Mesendoderm (in vitro differentiated cells): ENCODE results near the gene TTYH2.

Source experiments
- DNase-seq: peaks from one replicate; pipeline ENCODE4 v3.0.0; 2013
- H2AK5ac ChIP-seq: 2 replicates; pipeline ENCODE4 v1.6.1; 2013; ENCODE audit warnings: low read length, inconsistent platforms
- H2BK120ac ChIP-seq: 2 replicates; pipeline ENCODE4 v1.6.1; 2013; ENCODE audit warnings: low read depth, mild to moderate bottlenecking, low read length, moderate library complexity, mixed read lengths
- H2BK15ac ChIP-seq: replicated peaks from 2 replicates; pipeline ENCODE4 v1.6.1; 2013; ENCODE audit warnings: low read depth, mild to moderate bottlenecking, moderate library complexity
- H2BK5ac ChIP-seq: 2 replicates; pipeline ENCODE4 v1.6.1; 2013; ENCODE audit warnings: low read length, inconsistent platforms
- H3K18ac ChIP-seq: 2 replicates; pipeline ENCODE4 v1.6.1; 2013; ENCODE audit warnings: mild to moderate bottlenecking, low read length, mixed read lengths
- H3K23ac ChIP-seq: one replicate; pipeline ENCODE4 v1.6.1; 2013; ENCODE audit warnings: low read length
- H3K27ac ChIP-seq: 2 replicates; pipeline ENCODE4 v1.5.1; 2013; ENCODE audit warnings: low read depth, mild to moderate bottlenecking, inconsistent platforms, low read length, moderate library complexity
- H3K27me3 ChIP-seq: 2 replicates; pipeline ENCODE4 v1.6.1; 2013; ENCODE audit warnings: low read length, control low read depth, mild to moderate bottlenecking, inconsistent platforms; ENCODE audit not compliant: insufficient read depth, poor library complexity
- H3K36me3 ChIP-seq: 2 replicates; pipeline ENCODE4 v1.6.1; 2013; ENCODE audit warnings: low read length, inconsistent platforms; ENCODE audit not compliant: control insufficient read depth, insufficient read depth
- H3K4ac ChIP-seq: one replicate; pipeline ENCODE4 v1.6.1; 2013; ENCODE audit warnings: low read depth, mild to moderate bottlenecking, low read length, moderate library complexity
- H3K4me1 ChIP-seq: 2 replicates; pipeline ENCODE4 v1.6.1; 2013; ENCODE audit warnings: low read depth, low read length, inconsistent platforms; ENCODE audit not compliant: control insufficient read depth
- H3K4me2 ChIP-seq: 2 replicates; pipeline ENCODE4 v1.6.1; 2013; ENCODE audit warnings: low read length
- H3K4me3 ChIP-seq: 2 replicates; pipeline ENCODE4 v1.5.1; 2013; ENCODE audit warnings: mild to moderate bottlenecking, low read length
- H3K56ac ChIP-seq: one replicate; pipeline ENCODE4 v1.6.1; 2013; ENCODE audit warnings: low read length
- H3K79me1 ChIP-seq: 2 replicates; pipeline ENCODE4 v1.6.1; 2013; ENCODE audit warnings: low read length, inconsistent platforms
- H3K79me2 ChIP-seq: 2 replicates; pipeline ENCODE4 v1.6.1; 2013; ENCODE audit warnings: mild to moderate bottlenecking, low read length; ENCODE audit not compliant: control insufficient read depth, insufficient read depth
- H3K9ac ChIP-seq: 2 replicates; pipeline ENCODE4 v1.6.1; 2013; ENCODE audit warnings: low read length, inconsistent platforms
- H4K5ac ChIP-seq: one replicate; pipeline ENCODE4 v1.6.1; 2013; ENCODE audit warnings: low read length
- H4K8ac ChIP-seq: one replicate; pipeline ENCODE4 v1.6.1; 2013; ENCODE audit warnings: low read depth, mild to moderate bottlenecking, control low read depth, low read length, moderate library complexity
- WGBS: extraction: QIAGEN DNeasy Blood & Tissue Kit; methylation state at CpG from one replicate; pipeline ENCODE4 v1.1.7; 2013; ENCODE audit warnings: low lambda C conversion rate, missing lambda C conversion rate; ENCODE audit not compliant: insufficient coverage; ENCODE audit errors: extremely low coverage; 5-methylcytosine and 5-hydroxymethylcytosine counted together

Gene TTYH2

DNA sequence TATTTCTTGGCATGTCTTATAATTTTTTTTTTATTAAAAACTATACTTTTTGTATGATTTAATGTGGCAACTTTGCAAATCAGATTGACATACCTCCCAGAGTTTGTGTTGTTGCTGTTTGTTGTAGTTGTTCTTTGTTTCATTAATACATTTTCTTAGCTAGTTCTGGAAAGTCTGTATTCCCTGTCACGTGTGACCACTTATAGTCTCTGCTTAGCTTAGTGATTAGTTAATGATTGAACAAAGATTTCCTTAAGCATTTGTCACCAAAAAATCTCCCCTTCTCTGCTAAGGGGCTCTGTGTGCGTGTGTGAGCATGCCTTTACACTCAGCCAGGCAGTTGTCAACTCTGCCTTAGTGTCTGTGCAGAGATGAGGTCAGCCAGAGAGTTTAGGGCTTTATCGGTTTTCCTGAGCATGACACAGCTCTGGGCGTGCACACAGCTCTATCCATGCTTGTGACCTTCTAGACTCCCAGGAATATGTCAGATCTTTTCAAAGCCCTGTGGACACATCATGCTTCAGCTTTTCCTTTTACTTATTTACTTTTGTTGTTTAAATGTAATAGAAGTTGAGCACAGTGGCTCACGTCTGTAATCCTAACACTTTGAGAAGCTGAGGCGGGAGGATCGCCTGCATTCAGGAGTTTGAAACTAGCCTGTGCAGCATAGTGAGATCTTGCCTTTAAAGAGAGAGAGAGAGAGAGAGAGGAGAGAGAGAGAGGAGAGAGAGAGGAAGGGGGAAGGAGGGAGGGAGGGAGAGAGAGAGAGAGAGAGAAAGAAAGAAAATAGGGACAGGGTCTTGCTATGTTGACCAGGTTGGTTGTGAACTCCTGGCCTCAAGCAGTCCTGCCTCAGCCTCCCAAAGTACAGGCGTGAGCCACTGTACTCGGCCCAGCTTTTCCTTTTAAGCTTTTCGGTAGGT is 82.5 kb downstream of the TTYH2 start:
- no peak overlapping the region for H3K27ac ChIP-seq
- H3K4ac ChIP-seq, result no peak overlapping the region
- no CpG with 5 or more reads among the region's 10 CpGs for WGBS
- no peak overlapping the region for H2AK5ac ChIP-seq
- H3K36me3 ChIP-seq, result no peaks in the 10 kb centered on the region
- no peak overlapping the region for H4K5ac ChIP-seq
- no peaks in the 10 kb centered on the region for H3K4me1 ChIP-seq
- no peak overlapping the region for H3K18ac ChIP-seq
- no peaks in the 10 kb centered on the region for H3K79me2 ChIP-seq
- H4K8ac ChIP-seq, result no peak overlapping the region
- H3K27me3 ChIP-seq, result no peaks in the 10 kb centered on the region
- no peak overlapping the region for H2BK15ac ChIP-seq
- no peaks in the 10 kb centered on the region for H3K79me1 ChIP-seq
- no peak overlapping the region for H2BK5ac ChIP-seq
- H2BK120ac ChIP-seq, result no peak overlapping the region
- H3K9ac ChIP-seq, result no peak overlapping the region
- H3K4me2 ChIP-seq, result no peak overlapping the region
- no peak for DNase-seq
- H3K23ac ChIP-seq, result no peak overlapping the region
- H3K56ac ChIP-seq, result no peak overlapping the region
- H3K4me3 ChIP-seq, result no peak overlapping the region

DNA sequence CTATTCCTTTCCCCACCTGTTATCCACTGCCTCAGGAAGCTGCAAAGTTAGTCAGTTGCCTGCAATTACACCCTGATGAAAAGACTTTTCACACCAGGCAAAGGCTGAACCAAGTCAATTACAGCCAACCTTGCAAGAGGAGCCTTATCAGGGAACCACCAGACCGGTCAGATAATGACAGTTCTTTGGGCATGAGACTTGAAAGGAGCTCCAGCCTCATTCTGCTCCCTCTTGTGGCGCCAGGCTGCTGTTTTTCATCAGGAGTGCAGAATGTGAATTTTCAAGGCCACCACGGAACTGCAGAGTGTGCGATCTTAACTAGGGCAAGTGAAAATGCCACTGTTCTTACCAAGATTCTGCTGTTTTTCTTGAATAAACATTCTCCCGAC is 83.2 kb downstream of the TTYH2 start:
- Histone ChIP-seq H3K9ac (no peak overlapping the region), H2BK5ac (no peak overlapping the region), H3K4me3 (no peak overlapping the region), H4K5ac (no peak overlapping the region), H3K27ac (no peak overlapping the region), H3K4me1 (no peaks in the 10 kb centered on the region), H3K36me3 (no peaks in the 10 kb centered on the region), H3K79me2 (no peaks in the 10 kb centered on the region), H3K4me2 (no peak overlapping the region), H2BK120ac (no peak overlapping the region), H3K27me3 (no peaks in the 10 kb centered on the region), H3K4ac (no peak overlapping the region), H3K23ac (no peak overlapping the region), H3K56ac (no peak overlapping the region), H3K18ac (no peak overlapping the region), H2BK15ac (no peak overlapping the region), H4K8ac (no peak overlapping the region), H3K79me1 (no peaks in the 10 kb centered on the region), H2AK5ac (no peak overlapping the region)
- peak; percentile 94 for DNase-seq
- WGBS, result no CpG with 5 or more reads among the region's 5 CpGs

DNA sequence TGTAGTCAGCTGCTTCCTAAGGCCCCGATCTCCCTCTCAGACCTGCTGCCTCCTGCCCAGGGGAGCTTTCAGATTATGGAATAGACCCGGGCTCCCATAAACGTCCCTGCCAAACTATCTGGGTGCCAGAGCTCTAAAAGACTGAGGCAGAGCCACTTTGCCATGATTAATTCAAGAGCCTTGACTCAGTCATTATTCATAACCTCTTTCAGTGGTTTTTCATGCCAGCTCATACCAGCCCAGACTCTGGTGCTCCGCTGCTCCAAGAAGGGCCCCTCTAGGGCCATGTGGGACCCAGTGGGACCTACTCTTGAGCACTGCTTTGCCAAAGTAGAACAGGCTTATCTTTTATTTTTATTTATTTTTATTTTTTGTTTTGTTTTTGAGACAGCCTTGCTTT is 84.6 kb downstream of the TTYH2 start:
- Histone ChIP-seq H2BK5ac (no peak overlapping the region), H3K4me3 (no peak overlapping the region), H3K9ac (no peak overlapping the region), H3K79me1 (no peaks in the 10 kb centered on the region), H3K23ac (no peak overlapping the region), H3K79me2 (no peaks in the 10 kb centered on the region), H2BK15ac (no peak overlapping the region), H4K8ac (no peak overlapping the region), H2BK120ac (no peak overlapping the region), H3K4me2 (no peak overlapping the region), H2AK5ac (no peak overlapping the region), H3K27ac (no peak overlapping the region), H3K56ac (no peak overlapping the region), H3K18ac (no peak overlapping the region), H4K5ac (no peak overlapping the region), H3K27me3 (no peaks in the 10 kb centered on the region), H3K4me1 (no peaks in the 10 kb centered on the region), H3K4ac (no peak overlapping the region), H3K36me3 (no peaks in the 10 kb centered on the region)
- WGBS, result no CpG with 5 or more reads among the region's 4 CpGs
- DNase-seq, result no peak

DNA sequence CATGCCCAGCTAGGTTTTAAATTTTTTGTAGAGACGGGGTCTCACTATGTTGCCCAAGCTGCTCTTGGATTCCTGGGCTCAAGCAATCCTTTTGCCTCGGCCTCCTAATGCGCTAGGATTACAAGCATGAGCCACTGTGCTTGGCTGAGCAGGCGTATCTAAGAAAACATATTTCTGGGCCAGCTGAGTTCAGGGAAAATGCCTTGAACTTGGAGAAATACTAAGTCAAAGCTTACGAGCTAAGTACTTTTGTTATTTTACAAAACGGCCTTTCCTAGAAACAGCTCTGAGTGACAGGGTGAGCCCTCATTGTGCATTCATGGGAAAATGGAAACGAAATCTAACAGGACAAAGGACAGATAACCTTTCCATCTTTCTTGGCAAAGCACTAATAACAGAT is 85.4 kb downstream of the TTYH2 start:
- Histone ChIP-seq H3K79me2 (no peaks in the 10 kb centered on the region), H4K8ac (no peak overlapping the region), H2AK5ac (no peak overlapping the region), H3K27ac (no peak overlapping the region), H2BK15ac (no peak overlapping the region), H3K27me3 (no peaks in the 10 kb centered on the region), H3K4me1 (no peaks in the 10 kb centered on the region), H2BK5ac (no peak overlapping the region), H3K56ac (no peak overlapping the region), H4K5ac (no peak overlapping the region), H3K79me1 (no peaks in the 10 kb centered on the region), H3K18ac (no peak overlapping the region), H3K4me2 (no peak overlapping the region), H2BK120ac (no peak overlapping the region), H3K23ac (no peak overlapping the region), H3K4me3 (no peak overlapping the region), H3K36me3 (no peaks in the 10 kb centered on the region), H3K9ac (no peak overlapping the region), H3K4ac (no peak overlapping the region)
- DNase-seq, result no peak
- no CpG with 5 or more reads among the region's 7 CpGs for WGBS

DNA sequence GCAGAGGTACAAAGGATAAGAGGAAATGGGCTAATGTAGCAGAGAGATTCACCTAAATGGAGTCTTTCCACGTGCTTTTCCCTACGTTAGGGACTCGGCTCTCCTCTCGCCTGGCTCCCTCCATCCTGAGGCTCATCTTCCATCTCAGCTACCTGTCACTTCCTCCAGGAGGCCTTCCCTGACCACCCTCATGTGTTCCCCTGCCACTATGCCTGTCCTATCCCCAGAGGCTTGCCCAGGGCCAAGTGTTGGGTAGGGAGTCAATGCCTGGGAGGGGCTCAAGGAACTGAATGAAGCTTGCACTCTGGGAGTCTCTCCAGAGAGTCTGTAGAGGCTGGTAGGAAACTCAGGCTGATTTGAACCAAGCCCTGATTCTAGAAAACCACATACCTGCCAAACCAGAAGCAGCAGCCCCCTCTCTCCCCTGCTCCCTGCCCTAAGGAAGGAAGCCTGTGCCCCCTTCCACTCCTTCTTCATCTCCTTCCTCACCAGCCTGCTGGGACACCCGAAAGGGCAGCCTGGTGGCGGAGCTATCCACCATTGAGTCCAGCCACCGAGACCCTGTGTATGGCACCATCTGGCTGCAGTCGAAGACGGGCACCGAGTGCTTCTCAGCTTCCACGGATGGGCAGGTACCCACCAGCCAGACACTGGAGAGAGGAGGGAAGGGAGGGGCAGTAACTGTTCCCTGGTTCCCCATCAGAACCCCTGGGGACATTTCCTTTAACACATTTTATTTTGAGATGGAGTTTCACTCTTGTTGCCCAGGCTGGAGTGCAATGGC is 86.0 kb downstream of the TTYH2 start:
- no CpG with 5 or more reads among the region's 11 CpGs for WGBS
- H3K4me1 ChIP-seq, result no peaks in the 10 kb centered on the region

More for the DNA sequence above, 86.0 kb downstream of the TTYH2 start:
- no peak overlapping the region for H3K4ac ChIP-seq
- no peaks in the 10 kb centered on the region for H3K36me3 ChIP-seq
- H3K79me2 ChIP-seq, result no peaks in the 10 kb centered on the region
- H3K27me3 ChIP-seq, result no peaks in the 10 kb centered on the region
- no peaks in the 10 kb centered on the region for H3K79me1 ChIP-seq
- no peak overlapping the region for H3K4me3 ChIP-seq
- H3K9ac ChIP-seq, result no peak overlapping the region
- no peak overlapping the region for H3K18ac ChIP-seq
- H2BK5ac ChIP-seq, result no peak overlapping the region
- no peak overlapping the region for H2BK120ac ChIP-seq
- no peak overlapping the region for H3K27ac ChIP-seq
- H2AK5ac ChIP-seq, result no peak overlapping the region
- H3K56ac ChIP-seq, result no peak overlapping the region
- no peak for DNase-seq
- no peak overlapping the region for H2BK15ac ChIP-seq
- no peak overlapping the region for H4K8ac ChIP-seq
- no peak overlapping the region for H3K23ac ChIP-seq
- H4K5ac ChIP-seq, result no peak overlapping the region
- H3K4me2 ChIP-seq, result no peak overlapping the region
